Measurements from ENCODE around the gene WEE2.

- TF ChIP-seq CTCF (IDR thresholded peaks at IDR 0.05): no peak
- TF ChIP-seq SIN3A (IDR thresholded peaks at IDR 0.05; ENCODE audit: borderline replicate concordance, insufficient read depth, low read depth, low read length): no peak
- no peak for TF ChIP-seq POLR2AphosphoS5 (IDR thresholded peaks at IDR 0.05; ENCODE audit: low read depth, low read length)
- TF ChIP-seq REST (IDR thresholded peaks at IDR 0.05; ENCODE audit: insufficient read depth in 1 of 2, low read depth in 2 of 2, low read length in 1 of 2): no peak
Observed at GRCh38 chr7:141693082-141693481, 15.1 kb upstream of the WEE2 start.
